Measurements from ENCODE around the gene FBLN2. TPM values are rescaled to one million over a fixed set of nuclear protein-coding genes. Genes with fewer than 3 reads are reported as not detected.

The FBLN2 gene
- total and polyA plus RNA-seq, 10 of the 15 experiments (the other 5 are each of a cell fraction or from before 2014, with no cell fraction given), result 0.03 to 0.41 (median 0.12) TPM; not detected in 2

GRCh38 chr3:13535905-13536304 is 13.0 kb upstream of the FBLN2 start:
- no peak for ATAC-seq

GRCh38 chr3:13536432-13536831 is 12.5 kb upstream of the FBLN2 start:
- POLR2A ChIA-PET, result no interaction called here
- H3K36me3 ChIP-seq (ENCODE audit: control insufficient read depth in 2 of 2, insufficient read depth in 2 of 2, low read length in 1 of 2), result no peaks in the 10 kb centered on the region
- H3K79me2 ChIP-seq (ENCODE audit: control insufficient read depth, insufficient read depth, low read length), result no peaks in the 10 kb centered on the region
- peaks cover 0 to 4% of the 10 kb centered on the region in 2 experiments; a peak in 2 of 4 replicates for H3K27me3 ChIP-seq (replicated peaks in 1 of 2; ENCODE audit: control insufficient read depth in 2 of 2, insufficient read depth in 2 of 2, low read length in 1 of 2)
- CTCF ChIA-PET, result no interaction called here
- H3K9ac ChIP-seq (ENCODE audit: control insufficient read depth, insufficient read depth, low read length), result no peak overlapping the region
- H3K4me2 ChIP-seq (ENCODE audit: control insufficient read depth, insufficient read depth), result no peak overlapping the region
- intact Hi-C loops (cut with micrococcal nuclease; ENCODE audit: unreplicated experiment) (no loop called here), in situ Hi-C loops (cut with MboI) (no loop called here)
- DNase-seq (ENCODE audit: low read depth, low spot score) (no peak), FAIRE-seq (no peak), ATAC-seq (no peak)
- H3K9me3 ChIP-seq (replicated peaks; ENCODE audit: control insufficient read depth, insufficient read depth, low read length), result no peaks in the 10 kb centered on the region; the same call in 2 of the 3 replicates
- H3K4me1 ChIP-seq (ENCODE audit: control insufficient read depth, insufficient read depth, low read length), result no peaks in the 10 kb centered on the region
- H4K20me1 ChIP-seq (ENCODE audit: control insufficient read depth, insufficient read depth), result no peaks in the 10 kb centered on the region
- H3K4me3 ChIP-seq, result no peak overlapping the region
- BruUV-seq (replicated peaks), result no TSS peak
- H2AFZ ChIP-seq (ENCODE audit: control insufficient read depth, low read depth, low read length), result no peak overlapping the region
- SMC1A ChIA-PET (ENCODE audit: uncharacterized antibody, unreplicated experiment), result no interaction called here
- RAD21 ChIA-PET (ENCODE audit: unreplicated experiment), result no interaction called here
- no peak overlapping the region for H3K27ac ChIP-seq (ENCODE audit: control insufficient read depth, insufficient read depth)
- WGBS (ENCODE audit: insufficient coverage, insufficient replicate concordance, low lambda C conversion rate, missing lambda C conversion rate), result 11% methylated on average over 3 of the region's 3 CpGs
- TF ChIP-seq CUX1 (IDR thresholded peaks at IDR 0.05; ENCODE audit: insufficient replicate concordance, low read depth, low read length), result no peak
- no peak for TF ChIP-seq ZNF207 (IDR thresholded peaks at IDR 0.05; ENCODE audit: borderline replicate concordance)
- no peak for TF ChIP-seq SREBF2 (IDR thresholded peaks at IDR 0.05; ENCODE audit: low read length)
- no peak for TF ChIP-seq YBX1 (IDR thresholded peaks at IDR 0.05)
- TF ChIP-seq MYB (IDR thresholded peaks at IDR 0.05; ENCODE audit: borderline replicate concordance, low read depth, low read length), result no peak
- no peak for TF ChIP-seq KLF5 (IDR thresholded peaks at IDR 0.05; ENCODE audit: partially characterized antibody)
- TF ChIP-seq ZNF217 (IDR thresholded peaks at IDR 0.05), result no peak
- no peak for TF ChIP-seq CHD2 (IDR thresholded peaks at IDR 0.05; ENCODE audit: borderline replicate concordance, low read depth, low read length)

More at GRCh38 chr3:13535905-13536304, 13.0 kb upstream of the FBLN2 start:
- no peaks in the 10 kb centered on the region for H3K79me2 ChIP-seq (ENCODE audit: control insufficient read depth, insufficient read depth, low read length)
- H3K9me3 ChIP-seq (replicated peaks; ENCODE audit: control insufficient read depth, insufficient read depth, low read length), result no peaks in the 10 kb centered on the region
- DNase-seq (ENCODE audit: low read depth, low spot score), result no peak
- ChIA-PET SMC1A (ENCODE audit: uncharacterized antibody, unreplicated experiment) (no interaction called here), CTCF (no interaction called here), POLR2A (no interaction called here), RAD21 (ENCODE audit: unreplicated experiment) (no interaction called here)
- BruUV-seq (replicated peaks), result no TSS peak
- no peak overlapping the region for H3K4me2 ChIP-seq (ENCODE audit: control insufficient read depth, insufficient read depth)
- H3K36me3 ChIP-seq (ENCODE audit: control insufficient read depth in 2 of 2, insufficient read depth in 2 of 2, low read length in 1 of 2), result no peaks in the 10 kb centered on the region
- in situ Hi-C loops (cut with MboI), result no loop called here
- FAIRE-seq, result no peak
- no peaks in the 10 kb centered on the region for H4K20me1 ChIP-seq (ENCODE audit: control insufficient read depth, insufficient read depth)
- intact Hi-C loops (cut with micrococcal nuclease; ENCODE audit: unreplicated experiment), result no loop called here
- H3K4me3 ChIP-seq, result no peak overlapping the region
- no peak overlapping the region for H3K9ac ChIP-seq (ENCODE audit: control insufficient read depth, insufficient read depth, low read length)
- 18% methylated on average over 9 of the region's 9 CpGs for WGBS (ENCODE audit: insufficient coverage, insufficient replicate concordance, low lambda C conversion rate, missing lambda C conversion rate)
- no peak overlapping the region for H2AFZ ChIP-seq (ENCODE audit: control insufficient read depth, low read depth, low read length)
- H3K27me3 ChIP-seq (replicated peaks in 1 of 2; ENCODE audit: control insufficient read depth in 2 of 2, insufficient read depth in 2 of 2, low read length in 1 of 2), result peaks cover 0 to 4% of the 10 kb centered on the region in 2 experiments; a peak in 2 of 4 replicates
- TF ChIP-seq KAT2A (conservative IDR thresholded peaks at IDR 0.05; ENCODE audit: control insufficient read depth, low read depth, low read length), result no peak
- no peak for TF ChIP-seq ATF2 (IDR thresholded peaks at IDR 0.05; ENCODE audit: low read length)
- no peak for TF ChIP-seq TCF3 (IDR thresholded peaks at IDR 0.05; ENCODE audit: borderline replicate concordance, insufficient read depth, low read depth, low read length)
- no peak for TF ChIP-seq MYB (IDR thresholded peaks at IDR 0.05; ENCODE audit: borderline replicate concordance, low read depth, low read length)
- H3K27ac ChIP-seq (ENCODE audit: control insufficient read depth, insufficient read depth), result no peak overlapping the region
- no peaks in the 10 kb centered on the region for H3K4me1 ChIP-seq (ENCODE audit: control insufficient read depth, insufficient read depth, low read length)

All from GM12878 (cell line).